HG03432 (cell line): ENCODE results near the gene COPRS.

ENCODE experiments used
- ATAC-seq: cut with Tn5 transposase; IDR thresholded peaks from one replicate; pipeline ENCODE4 v1.9.1; 2021; ENCODE audit warnings: mild to moderate bottlenecking, moderate library complexity; ENCODE audit not compliant: unreplicated experiment

Gene COPRS

GRCh38 chr17:31858642-31859486 lies at the start of gene COPRS:
COPRS (minus strand) TSS chr17:31859244; CDS start chr17:31859199, 45 bp downstream.
- peak; percentile 83 for ATAC-seq

GRCh38 chr17:31908386-31908785 lies 49.3 kb upstream of the COPRS start:
- no peak for ATAC-seq

- ATAC-seq: no peak
Measured at GRCh38 chr17:31907342-31907962, 48.4 kb upstream of the COPRS start.

GRCh38 chr17:31903401-31903800 lies 44.4 kb upstream of the COPRS start:
- ATAC-seq: no peak

- ATAC-seq: no peak
Measured at GRCh38 chr17:31902693-31903092, 43.6 kb upstream of the COPRS start.

- no peak for ATAC-seq
Measured at GRCh38 chr17:31900877-31901276, 41.8 kb upstream of the COPRS start.

- ATAC-seq: no peak
Measured at GRCh38 chr17:31888124-31888523, 29.1 kb upstream of the COPRS start.

GRCh38 chr17:31882571-31882970 lies 23.5 kb upstream of the COPRS start:
- no peak for ATAC-seq

- no peak for ATAC-seq
Measured at GRCh38 chr17:31880311-31880710, 21.3 kb upstream of the COPRS start.

- ATAC-seq: no peak
Measured at GRCh38 chr17:31878703-31879073, 19.6 kb upstream of the COPRS start.

- ATAC-seq: no peak
Measured at GRCh38 chr17:31877911-31878702, 19.1 kb upstream of the COPRS start.

- no peak for ATAC-seq
Measured at GRCh38 chr17:31877341-31877740, 18.3 kb upstream of the COPRS start.

- no peak for ATAC-seq
Measured at GRCh38 chr17:31875081-31875480, 16.0 kb upstream of the COPRS start.

- no peak for ATAC-seq
Measured at GRCh38 chr17:31869797-31870568, 10.9 kb upstream of the COPRS start.

- ATAC-seq: no peak
Measured at GRCh38 chr17:31869031-31869430, 10.0 kb upstream of the COPRS start.

GRCh38 chr17:31859487-31860008 lies 504 bp upstream of the COPRS start:
- ATAC-seq: no peak

GRCh38 chr17:31857920-31858641 lies 963 bp downstream of the COPRS start:
- ATAC-seq: peak; percentile 18

GRCh38 chr17:31856750-31857149 lies 2.3 kb downstream of the COPRS start:
- no peak for ATAC-seq

GRCh38 chr17:31854672-31855071 lies 4.4 kb downstream of the COPRS start:
- ATAC-seq: no peak

- ATAC-seq: no peak
Measured at GRCh38 chr17:31853911-31854470, 5.1 kb downstream of the COPRS start.
